Right lobe of liver (tissue), 4 donors: ENCODE data around the gene REN.

Experiments
- POLR2A ChIP-seq: fragments of 450-650 bp; IDR thresholded peaks from one replicate; pipeline ENCODE4 v1.6.1; 2017; ENCODE audit warnings: antibody characterized with exemption, mild to moderate bottlenecking
- TF ChIP-seq, protein P1 (sequence below), 4 donors: fragments of 200-600 bp in 3 of 4; fragments of 450-650 bp in 1 of 4; IDR thresholded peaks; one replicate each; pipeline versions ENCODE4 v1.5.1 to v1.8.0; 2016 to 2022; ENCODE audit warnings: antibody characterized with exemption in 4 of 4, mild to moderate bottlenecking in 2 of 4
- donor health status: DM: no; HTN: no; CAD: no.
- donor health status: DM: no; HTN: no; CAD: no.
- donor health status: DM: no; HTN: yes; CAD: no.

DNA sequence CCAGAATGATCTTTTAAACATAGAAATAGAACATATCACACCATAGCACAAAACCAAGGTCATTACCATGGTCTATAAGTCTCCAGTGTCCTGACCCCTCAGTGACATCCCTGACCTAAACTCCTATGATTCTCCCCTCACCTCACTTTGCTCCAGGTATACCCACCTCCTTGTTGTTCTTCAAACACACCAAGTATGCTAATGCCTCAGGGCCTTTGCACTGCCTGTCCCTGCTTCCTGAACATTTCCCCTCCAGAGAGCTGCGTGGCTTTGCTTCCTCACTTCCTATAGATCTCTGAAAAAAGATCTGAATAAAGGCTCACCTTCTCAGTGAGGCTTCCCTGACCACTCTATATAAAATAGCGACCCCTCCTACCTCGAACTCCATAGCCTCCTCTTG lies 46.6 kb upstream of the REN start:
- no peak for TF ChIP-seq POLR2A
- TF ChIP-seq, protein P1, sequence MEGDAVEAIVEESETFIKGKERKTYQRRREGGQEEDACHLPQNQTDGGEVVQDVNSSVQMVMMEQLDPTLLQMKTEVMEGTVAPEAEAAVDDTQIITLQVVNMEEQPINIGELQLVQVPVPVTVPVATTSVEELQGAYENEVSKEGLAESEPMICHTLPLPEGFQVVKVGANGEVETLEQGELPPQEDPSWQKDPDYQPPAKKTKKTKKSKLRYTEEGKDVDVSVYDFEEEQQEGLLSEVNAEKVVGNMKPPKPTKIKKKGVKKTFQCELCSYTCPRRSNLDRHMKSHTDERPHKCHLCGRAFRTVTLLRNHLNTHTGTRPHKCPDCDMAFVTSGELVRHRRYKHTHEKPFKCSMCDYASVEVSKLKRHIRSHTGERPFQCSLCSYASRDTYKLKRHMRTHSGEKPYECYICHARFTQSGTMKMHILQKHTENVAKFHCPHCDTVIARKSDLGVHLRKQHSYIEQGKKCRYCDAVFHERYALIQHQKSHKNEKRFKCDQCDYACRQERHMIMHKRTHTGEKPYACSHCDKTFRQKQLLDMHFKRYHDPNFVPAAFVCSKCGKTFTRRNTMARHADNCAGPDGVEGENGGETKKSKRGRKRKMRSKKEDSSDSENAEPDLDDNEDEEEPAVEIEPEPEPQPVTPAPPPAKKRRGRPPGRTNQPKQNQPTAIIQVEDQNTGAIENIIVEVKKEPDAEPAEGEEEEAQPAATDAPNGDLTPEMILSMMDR (IDR thresholded peaks at IDR 0.05), result no peak
